IPS-20b (cell line): ENCODE measurements around the gene HSPA9.

Experiments used
- H3K27ac ChIP-seq: one replicate; pipeline ENCODE4 v1.5.1; 2013; ENCODE audit warnings: low read length
- H3K27me3 ChIP-seq: 2 replicates; pipeline ENCODE4 v1.6.1; 2013; ENCODE audit warnings: mild to moderate bottlenecking, low read length, inconsistent platforms; ENCODE audit not compliant: insufficient read depth
- H3K36me3 ChIP-seq: 2 replicates; pipeline ENCODE4 v1.6.1; 2013; ENCODE audit warnings: low read depth, mild to moderate bottlenecking, inconsistent platforms, low read length, moderate library complexity; ENCODE audit not compliant: insufficient read depth
- H3K4me1 ChIP-seq: 2 replicates; pipeline ENCODE4 v1.6.1; 2013; ENCODE audit warnings: mild to moderate bottlenecking, control low read depth, inconsistent platforms, low read length, moderate library complexity; ENCODE audit not compliant: insufficient read depth
- H3K4me3 ChIP-seq: 2 replicates; pipeline ENCODE4 v1.5.1; 2013; ENCODE audit warnings: mild to moderate bottlenecking, low read length, inconsistent platforms
- H3K9ac ChIP-seq: 2 replicates; pipeline ENCODE4 v1.6.1; 2013; ENCODE audit warnings: low read depth, mild to moderate bottlenecking, inconsistent platforms, low read length, moderate library complexity
- H3K9me3 ChIP-seq: 2 replicates; pipeline ENCODE4 v1.6.1; 2013; ENCODE audit warnings: mild to moderate bottlenecking, low read depth, low read length, inconsistent platforms; ENCODE audit not compliant: insufficient read depth

Gene HSPA9

GRCh38 chr5:138605254-138605972 lies 30.2 kb upstream of the HSPA9 start:
- H3K27me3 ChIP-seq, result no peaks in the 10 kb centered on the region
- no peaks in the 10 kb centered on the region for H3K9me3 ChIP-seq
- no peak overlapping the region for H3K4me3 ChIP-seq
- H3K9ac ChIP-seq, result no peak overlapping the region
- H3K4me1 ChIP-seq, result peaks cover 3% of the 10 kb centered on the region; the same call in 1 of the 2 replicates
- no peaks in the 10 kb centered on the region for H3K36me3 ChIP-seq
- H3K27ac ChIP-seq, result no peak overlapping the region

GRCh38 chr5:138604176-138604785 lies 29.1 kb upstream of the HSPA9 start:
- Histone ChIP-seq H3K27ac (no peak overlapping the region), H3K4me3 (no peak overlapping the region), H3K4me1 (no peaks in the 10 kb centered on the region), H3K9ac (no peak overlapping the region), H3K27me3 (no peaks in the 10 kb centered on the region), H3K36me3 (no peaks in the 10 kb centered on the region), H3K9me3 (no peaks in the 10 kb centered on the region)

GRCh38 chr5:138603249-138603920 lies 28.2 kb upstream of the HSPA9 start:
- Histone ChIP-seq H3K9me3 (no peaks in the 10 kb centered on the region), H3K36me3 (no peaks in the 10 kb centered on the region), H3K4me3 (no peak overlapping the region), H3K4me1 (no peaks in the 10 kb centered on the region), H3K27me3 (no peaks in the 10 kb centered on the region), H3K9ac (no peak overlapping the region; the same call in 1 of the 2 replicates), H3K27ac (no peak overlapping the region)

GRCh38 chr5:138602371-138603000 lies 27.3 kb upstream of the HSPA9 start:
- Histone ChIP-seq H3K36me3 (no peaks in the 10 kb centered on the region), H3K4me3 (no peak overlapping the region), H3K27ac (no peak overlapping the region), H3K9ac (no peak overlapping the region), H3K4me1 (no peaks in the 10 kb centered on the region), H3K27me3 (no peaks in the 10 kb centered on the region), H3K9me3 (no peaks in the 10 kb centered on the region)

- Histone ChIP-seq H3K4me1 (no peaks in the 10 kb centered on the region), H3K27ac (no peak overlapping the region), H3K9me3 (no peaks in the 10 kb centered on the region), H3K36me3 (no peaks in the 10 kb centered on the region), H3K27me3 (no peaks in the 10 kb centered on the region), H3K4me3 (no peak overlapping the region), H3K9ac (no peak overlapping the region)
These were observed 26.2 kb upstream of the HSPA9 start for GRCh38 chr5:138601444-138601843.

GRCh38 chr5:138600446-138600845 lies 25.2 kb upstream of the HSPA9 start:
- Histone ChIP-seq H3K4me1 (no peaks in the 10 kb centered on the region), H3K9ac (no peak overlapping the region), H3K4me3 (no peak overlapping the region), H3K36me3 (no peaks in the 10 kb centered on the region), H3K27ac (no peak overlapping the region), H3K9me3 (no peaks in the 10 kb centered on the region), H3K27me3 (no peaks in the 10 kb centered on the region)

- Histone ChIP-seq H3K4me3 (no peak overlapping the region), H3K9ac (no peak overlapping the region), H3K4me1 (no peaks in the 10 kb centered on the region), H3K9me3 (no peaks in the 10 kb centered on the region), H3K36me3 (no peaks in the 10 kb centered on the region), H3K27me3 (no peaks in the 10 kb centered on the region), H3K27ac (no peak overlapping the region)
These were observed 22.6 kb upstream of the HSPA9 start for GRCh38 chr5:138597661-138598400.

- Histone ChIP-seq H3K9me3 (no peaks in the 10 kb centered on the region), H3K27me3 (no peaks in the 10 kb centered on the region), H3K9ac (no peak overlapping the region), H3K4me1 (no peaks in the 10 kb centered on the region), H3K36me3 (no peaks in the 10 kb centered on the region), H3K4me3 (no peak overlapping the region), H3K27ac (no peak overlapping the region)
These were observed 21.1 kb upstream of the HSPA9 start for GRCh38 chr5:138596105-138596881.

- no peaks in the 10 kb centered on the region for H3K4me1 ChIP-seq
- H3K9ac ChIP-seq, result no peak overlapping the region
- H3K4me3 ChIP-seq, result no peak overlapping the region
- no peaks in the 10 kb centered on the region for H3K36me3 ChIP-seq
- H3K27ac ChIP-seq, result no peak overlapping the region
- no peaks in the 10 kb centered on the region for H3K9me3 ChIP-seq
- H3K27me3 ChIP-seq, result no peaks in the 10 kb centered on the region
These were observed 20.1 kb upstream of the HSPA9 start for GRCh38 chr5:138595180-138595795.

- no peaks in the 10 kb centered on the region for H3K4me1 ChIP-seq
These were observed 19.3 kb upstream of the HSPA9 start for GRCh38 chr5:138594305-138595058.

More at GRCh38 chr5:138594305-138595058, 19.3 kb upstream of the HSPA9 start:
- H3K4me3 ChIP-seq, result no peak overlapping the region
- no peaks in the 10 kb centered on the region for H3K27me3 ChIP-seq
- H3K36me3 ChIP-seq, result no peaks in the 10 kb centered on the region
- H3K9ac ChIP-seq, result no peak overlapping the region
- H3K9me3 ChIP-seq, result no peaks in the 10 kb centered on the region
- no peak overlapping the region for H3K27ac ChIP-seq
